Measurements from ENCODE around the gene FUT7. TPM values are rescaled to one million over a fixed set of nuclear protein-coding genes. Genes with fewer than 3 reads are reported as not detected.

The FUT7 gene
- total RNA-seq, 6 donors from 2014 or later: 0.94 to 2.3 (median 2.0) TPM; not detected in 1

GRCh38 chr9:137016436-137016835 lies 15.5 kb downstream of the FUT7 start:
- Histone ChIP-seq H3K4me3 (no peak overlapping the region), H3K9me3 (no peaks in the 10 kb centered on the region), H3K27ac (no peak overlapping the region), H3K4me1 (no peaks in the 10 kb centered on the region), H3K27me3 (no peaks in the 10 kb centered on the region), H3K36me3 (peaks cover 0 to 67% (median 46%) of the 10 kb centered on the region in 4 donors)
- TF ChIP-seq EP300 (IDR thresholded peaks at IDR 0.05): no peak
- TF ChIP-seq, protein P1, sequence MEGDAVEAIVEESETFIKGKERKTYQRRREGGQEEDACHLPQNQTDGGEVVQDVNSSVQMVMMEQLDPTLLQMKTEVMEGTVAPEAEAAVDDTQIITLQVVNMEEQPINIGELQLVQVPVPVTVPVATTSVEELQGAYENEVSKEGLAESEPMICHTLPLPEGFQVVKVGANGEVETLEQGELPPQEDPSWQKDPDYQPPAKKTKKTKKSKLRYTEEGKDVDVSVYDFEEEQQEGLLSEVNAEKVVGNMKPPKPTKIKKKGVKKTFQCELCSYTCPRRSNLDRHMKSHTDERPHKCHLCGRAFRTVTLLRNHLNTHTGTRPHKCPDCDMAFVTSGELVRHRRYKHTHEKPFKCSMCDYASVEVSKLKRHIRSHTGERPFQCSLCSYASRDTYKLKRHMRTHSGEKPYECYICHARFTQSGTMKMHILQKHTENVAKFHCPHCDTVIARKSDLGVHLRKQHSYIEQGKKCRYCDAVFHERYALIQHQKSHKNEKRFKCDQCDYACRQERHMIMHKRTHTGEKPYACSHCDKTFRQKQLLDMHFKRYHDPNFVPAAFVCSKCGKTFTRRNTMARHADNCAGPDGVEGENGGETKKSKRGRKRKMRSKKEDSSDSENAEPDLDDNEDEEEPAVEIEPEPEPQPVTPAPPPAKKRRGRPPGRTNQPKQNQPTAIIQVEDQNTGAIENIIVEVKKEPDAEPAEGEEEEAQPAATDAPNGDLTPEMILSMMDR (IDR thresholded peaks at IDR 0.05): no peak
- TF ChIP-seq POLR2A (IDR thresholded peaks at IDR 0.05): no peak
- TF ChIP-seq POLR2AphosphoS5 (IDR thresholded peaks at IDR 0.05): no peak
- DNase-seq: peak in 1 of 2 donors; percentile 69
- 96 to 97% methylated on average over 5 to 16 of the region's 16 CpGs for WGBS, 2 donors
- ATAC-seq (ENCODE audit: low FRiP score in 2 of 2): no peak

DNA sequence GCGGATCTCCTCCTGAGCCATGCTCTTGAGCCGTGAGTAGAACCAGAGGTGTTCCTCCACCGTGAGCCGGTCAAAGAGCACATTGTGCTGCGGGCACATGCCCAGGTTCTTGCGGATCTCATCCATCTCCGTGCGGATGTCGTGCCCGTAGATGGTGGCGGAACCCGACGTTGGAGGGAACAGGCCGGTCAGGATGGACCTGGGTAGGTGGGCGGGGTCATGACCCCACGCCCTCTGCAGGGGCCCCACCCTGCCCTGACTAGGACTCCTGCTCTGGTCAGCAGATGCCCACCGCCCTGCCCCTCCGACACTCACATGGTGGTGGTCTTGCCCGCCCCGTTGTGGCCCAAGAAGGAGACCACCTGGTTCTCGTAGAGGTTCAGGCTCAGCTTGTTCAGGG lies 15.9 kb downstream of the FUT7 start:
- no peaks in the 10 kb centered on the region for H3K27me3 ChIP-seq
- H3K4me1 ChIP-seq: no peaks in the 10 kb centered on the region
- TF ChIP-seq POLR2AphosphoS5 (IDR thresholded peaks at IDR 0.05): no peak
- TF ChIP-seq, protein P1 (IDR thresholded peaks at IDR 0.05): no peak
- no peak for TF ChIP-seq EP300 (IDR thresholded peaks at IDR 0.05)
- no peak for TF ChIP-seq POLR2A (IDR thresholded peaks at IDR 0.05)
- no peaks in the 10 kb centered on the region for H3K9me3 ChIP-seq
- H3K27ac ChIP-seq: no peak overlapping the region
- H3K4me3 ChIP-seq: no peak overlapping the region
- DNase-seq (peak in 1 of 2 donors; percentile 69), ATAC-seq (ENCODE audit: low FRiP score in 2 of 2) (no peak)
- peaks cover 0 to 69% (median 46%) of the 10 kb centered on the region in 4 donors for H3K36me3 ChIP-seq
- 90 to 96% methylated on average over 2 to 21 of the region's 21 CpGs for WGBS, 2 donors

- TF ChIP-seq, protein P1 (IDR thresholded peaks at IDR 0.05): no peak
- no peak for TF ChIP-seq POLR2A (IDR thresholded peaks at IDR 0.05)
- Histone ChIP-seq H3K9me3 (no peaks in the 10 kb centered on the region), H3K4me1 (no peaks in the 10 kb centered on the region), H3K36me3 (peaks cover 0 to 66% (median 46%) of the 10 kb centered on the region in 4 donors), H3K27ac (no peak overlapping the region), H3K4me3 (no peak overlapping the region), H3K27me3 (no peaks in the 10 kb centered on the region)
- DNase-seq (peak in 1 of 2 donors; percentile 76), ATAC-seq (ENCODE audit: low FRiP score in 2 of 2) (no peak)
- WGBS, 2 donors: 94 to 96% methylated on average over 12 to 22 of the region's 25 CpGs
Observed at GRCh38 chr9:137015540-137015930, 16.4 kb downstream of the FUT7 start.

DNA sequence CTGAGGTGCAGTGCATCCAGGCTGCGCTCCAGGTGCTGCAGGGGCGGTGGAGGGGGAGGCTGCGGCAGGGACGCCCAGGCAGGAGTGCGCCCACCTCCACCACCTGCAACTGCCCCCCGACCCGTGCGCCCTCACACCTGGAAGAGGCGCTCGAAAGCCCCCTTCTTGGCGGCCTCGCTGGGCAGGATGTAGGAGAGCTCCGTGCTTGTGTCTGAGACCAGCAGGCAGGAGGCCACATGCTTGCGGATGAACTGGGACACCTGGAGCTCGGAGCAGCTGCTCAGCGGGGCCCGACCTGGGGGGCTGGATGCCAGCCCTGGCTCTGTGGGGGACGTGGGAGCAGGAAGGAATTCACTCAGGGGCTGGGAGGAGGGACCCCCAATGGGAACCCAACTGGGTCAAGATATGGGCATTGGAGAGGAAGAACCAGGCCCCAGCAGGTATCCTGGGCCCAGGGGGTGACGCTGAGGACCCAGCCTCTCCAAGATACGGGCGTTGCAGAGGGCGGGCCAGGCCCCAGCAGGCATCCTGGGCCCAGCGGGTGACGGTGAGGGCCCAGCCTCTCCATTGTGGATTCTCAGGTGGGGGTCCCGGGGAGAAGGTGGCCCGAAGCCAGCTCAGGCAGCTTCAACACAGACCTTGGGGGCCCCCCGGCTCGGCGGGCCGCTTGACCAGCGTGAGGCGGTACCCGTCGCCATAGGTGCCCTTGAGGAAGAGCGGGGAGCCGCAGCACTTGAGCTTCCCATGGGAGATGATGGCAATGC lies 16.9 kb downstream of the FUT7 start:
- H3K9me3 ChIP-seq: no peaks in the 10 kb centered on the region
- 95 to 96% methylated on average over 15 to 36 of the region's 36 CpGs for WGBS, 2 donors

More for the DNA sequence above, 16.9 kb downstream of the FUT7 start:
- Histone ChIP-seq H3K27ac (no peak overlapping the region), H3K27me3 (no peaks in the 10 kb centered on the region), H3K4me1 (no peaks in the 10 kb centered on the region), H3K36me3 (peaks cover 0 to 69% (median 47%) of the 10 kb centered on the region in 4 donors), H3K4me3 (no peak overlapping the region)
- no peak for TF ChIP-seq POLR2A (IDR thresholded peaks at IDR 0.05)
- no peak for TF ChIP-seq EP300 (IDR thresholded peaks at IDR 0.05)
- no peak for TF ChIP-seq POLR2AphosphoS5 (IDR thresholded peaks at IDR 0.05)
- TF ChIP-seq, protein P1 (IDR thresholded peaks at IDR 0.05): no peak
- DNase-seq (peak in 1 of 2 donors; percentile 69), ATAC-seq (ENCODE audit: low FRiP score in 2 of 2) (no peak)
